A673 (cell line): ENCODE results near the gene CEBPB.

Experiments used
- EZH2 ChIP-seq: fragments of 200-600 bp; sonication (generic); IDR thresholded peaks from 2 replicates; pipeline ENCODE4 v1.6.1; 2017; ENCODE audit warnings: borderline replicate concordance, low read depth, mild to moderate bottlenecking, mixed read lengths, antibody characterized with exemption, low read length; ENCODE audit not compliant: poor library complexity, severe bottlenecking
- TF ChIP-seq, protein P1 (sequence below): fragments of 300-800, 200-600 bp; sonication (generic); conservative IDR thresholded peaks from 2 replicates; pipeline ENCODE4 v1.5.1; 2017; ENCODE audit warnings: low read depth, mild to moderate bottlenecking, antibody characterized with exemption, low read length, moderate library complexity, mixed read lengths

- TF ChIP-seq, protein P1, sequence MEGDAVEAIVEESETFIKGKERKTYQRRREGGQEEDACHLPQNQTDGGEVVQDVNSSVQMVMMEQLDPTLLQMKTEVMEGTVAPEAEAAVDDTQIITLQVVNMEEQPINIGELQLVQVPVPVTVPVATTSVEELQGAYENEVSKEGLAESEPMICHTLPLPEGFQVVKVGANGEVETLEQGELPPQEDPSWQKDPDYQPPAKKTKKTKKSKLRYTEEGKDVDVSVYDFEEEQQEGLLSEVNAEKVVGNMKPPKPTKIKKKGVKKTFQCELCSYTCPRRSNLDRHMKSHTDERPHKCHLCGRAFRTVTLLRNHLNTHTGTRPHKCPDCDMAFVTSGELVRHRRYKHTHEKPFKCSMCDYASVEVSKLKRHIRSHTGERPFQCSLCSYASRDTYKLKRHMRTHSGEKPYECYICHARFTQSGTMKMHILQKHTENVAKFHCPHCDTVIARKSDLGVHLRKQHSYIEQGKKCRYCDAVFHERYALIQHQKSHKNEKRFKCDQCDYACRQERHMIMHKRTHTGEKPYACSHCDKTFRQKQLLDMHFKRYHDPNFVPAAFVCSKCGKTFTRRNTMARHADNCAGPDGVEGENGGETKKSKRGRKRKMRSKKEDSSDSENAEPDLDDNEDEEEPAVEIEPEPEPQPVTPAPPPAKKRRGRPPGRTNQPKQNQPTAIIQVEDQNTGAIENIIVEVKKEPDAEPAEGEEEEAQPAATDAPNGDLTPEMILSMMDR, result no peak
- TF ChIP-seq EZH2, result no peak
These were observed 8.1 kb downstream of the CEBPB start for GRCh38 chr20:50198716-50199115.
